K562 (cell line): ENCODE data around the gene LIN28B. TPM values are rescaled to one million over a fixed set of nuclear protein-coding genes. Genes with fewer than 3 reads are reported as not detected.

Source experiments
- ATAC-seq: fragments of 200-7000 bp; cut with Tn5 transposase; 3 replicates; pipeline ENCODE4 v1.9.1; 2020; ENCODE audit warnings: moderate library complexity
- BruUV-seq: library from RNA; stranded (reverse); fragments of 400-500 nt; replicated peaks from 2 replicates; lab custom pipeline; 2021; lab: Mats Ljungman, UMichigan
- CTCF ChIA-PET: fragments of 300-600 bp; formaldehyde crosslinking; extraction: SDS; loops from one replicate; lab custom pipeline; 2021; ENCODE audit warnings: low intra/inter-chr PET ratio; lab: Yijun Ruan, JAX
- POLR2A ChIA-PET: fragments of 300-600, 350-650 bp; sonication (Branson Sonifier 250); formaldehyde crosslinking; extraction: SDS; loops from one replicate; lab custom pipeline; 2021; ENCODE audit warnings: antibody characterized with exemption, inconsistent platforms; lab: Yijun Ruan, JAX
- DNase-seq, 4 experiments: peaks; one replicate each; pipeline versions ENCODE4 v3.0.0 to v3.0.0-alpha.2; 2011 to 2018; ENCODE audit warnings: low spot score in 3 of 4, mixed read lengths in 3 of 4; ENCODE audit errors: extremely low read depth in 1 of 4
- FAIRE-seq: peaks from 2 replicates; lab custom pipeline; 2011; peaks lifted over from hg19 to GRCh38; lab: Jason Lieb, UNC
- H2AFZ ChIP-seq: 2 replicates; pipeline ENCODE4 v1.6.0; 2011; ENCODE audit warnings: low read depth, low read length, control low read depth, inconsistent platforms
- H3K27ac ChIP-seq: fragments of 200-600 bp; 3 replicates; pipeline ENCODE4 v1.8.0; 2011; ENCODE audit warnings: low read depth, mild to moderate bottlenecking, control low read depth, inconsistent platforms, low read length, moderate library complexity, mixed read lengths; ENCODE audit errors: extremely low read depth
- H3K27me3 ChIP-seq, 2 experiments: fragments of 300-600 bp in 1 of 2; 2 replicates in 1 of 2; 3 replicates in 1 of 2; pipeline versions ENCODE4 v1.6.0 to v1.8.0; 2011; ENCODE audit warnings: inconsistent platforms in 2 of 2, low read length in 2 of 2, mild to moderate bottlenecking in 1 of 2, mixed read lengths in 1 of 2, moderate library complexity in 1 of 2; ENCODE audit not compliant: control insufficient read depth in 2 of 2, insufficient read depth in 2 of 2
- H3K36me3 ChIP-seq: fragments of 300-600 bp; 3 replicates; pipeline ENCODE4 v1.8.0; 2011; ENCODE audit warnings: mild to moderate bottlenecking, low read length, inconsistent platforms; ENCODE audit not compliant: control insufficient read depth, insufficient read depth
- H3K4me1 ChIP-seq, 2 experiments: fragments of 200-600 bp in 1 of 2; replicated peaks in 1 of 2; 2 replicates in 1 of 2; 3 replicates in 1 of 2; pipeline versions ENCODE4 v1.5.1 to v1.8.0; 2011; ENCODE audit warnings: inconsistent platforms in 2 of 2, low read length in 2 of 2, mild to moderate bottlenecking in 1 of 2, mixed read lengths in 1 of 2, moderate library complexity in 1 of 2; ENCODE audit not compliant: control insufficient read depth in 2 of 2, insufficient read depth in 2 of 2
- H3K4me2 ChIP-seq: 2 replicates; pipeline ENCODE4 v1.6.1; 2011; ENCODE audit warnings: low read length, control low read depth, inconsistent platforms, mixed read lengths; ENCODE audit not compliant: insufficient read depth
- H3K4me3 ChIP-seq: fragments of 200-600 bp; sonication (generic), shearing (Covaris generic); 2 replicates; pipeline ENCODE4 v1.5.1; 2016; ENCODE audit warnings: control low read depth, inconsistent platforms
- H3K79me2 ChIP-seq: fragments of 200-600 bp; 3 replicates; pipeline ENCODE4 v1.8.0; 2011; ENCODE audit warnings: low read length, inconsistent platforms; ENCODE audit not compliant: control insufficient read depth, insufficient read depth
- H3K9ac ChIP-seq, 2 experiments: 2 replicates each; pipeline versions ENCODE4 v1.6.0 to v1.6.1; 2011; ENCODE audit warnings: low read depth in 2 of 2, low read length in 2 of 2, control low read depth in 1 of 2, inconsistent platforms in 1 of 2, mild to moderate bottlenecking in 1 of 2, mixed read lengths in 1 of 2; ENCODE audit not compliant: insufficient read depth in 1 of 2
- H3K9me1 ChIP-seq: one replicate; pipeline ENCODE4 v1.6.0; 2011; ENCODE audit warnings: inconsistent platforms, mild to moderate bottlenecking, low read length, moderate library complexity; ENCODE audit not compliant: control insufficient read depth, insufficient read depth
- H3K9me3 ChIP-seq: replicated peaks from 2 replicates; pipeline ENCODE4 v1.5.1; 2011; ENCODE audit warnings: low read depth, low read length, inconsistent platforms; ENCODE audit not compliant: control insufficient read depth, insufficient read depth
- H4K20me1 ChIP-seq: replicated peaks from 2 replicates; pipeline ENCODE4 v1.6.1; 2011; ENCODE audit warnings: low read length, inconsistent platforms, mixed read lengths; ENCODE audit not compliant: control insufficient read depth, insufficient read depth
- BRF1 ChIP-seq: IDR thresholded peaks from 3 replicates; pipeline ENCODE4 v1.6.1; 2011; ENCODE audit warnings: borderline replicate concordance, mild to moderate bottlenecking; ENCODE audit not compliant: insufficient read length; ENCODE audit errors: extremely low read depth
- C11orf30 ChIP-seq: fragments of 450-650 bp; IDR thresholded peaks from 2 replicates; pipeline ENCODE4 v1.6.1; 2016; ENCODE audit warnings: low read depth, mild to moderate bottlenecking
- CEBPG ChIP-seq, 3 experiments: fragments of 200-800 bp in 1 of 3; sonication (Bioruptor generic) in 1 of 3; sonication (generic) in 1 of 3; formaldehyde crosslinking in 1 of 3; IDR thresholded peaks in 2 of 3; conservative IDR thresholded peaks in 1 of 3; 2 replicates each; pipeline versions ENCODE4 v1.6.1 to v1.8.0; 2016 to 2022; ENCODE audit warnings: missing compliant biosample characterization in 2 of 3, missing genetic modification characterization in 2 of 3, mild to moderate bottlenecking in 1 of 3, missing genetic modification reagents in 1 of 3
- CGGBP1 ChIP-seq: fragments of 250-450 bp; sonication (Bioruptor Pico); IDR thresholded peaks from 2 replicates; pipeline ENCODE4 v1.9.0; 2021; ENCODE audit warnings: mild to moderate bottlenecking
- E2F4 ChIP-seq: sonication (generic); formaldehyde crosslinking; IDR thresholded peaks from 2 replicates; pipeline ENCODE4 v1.8.0; 2022; ENCODE audit warnings: mild to moderate bottlenecking, low read depth, missing genetic modification reagents
- MCM2 ChIP-seq: fragments of 450-650 bp; IDR thresholded peaks from 2 replicates; pipeline ENCODE4 v1.6.1; 2017; ENCODE audit warnings: low read depth, mild to moderate bottlenecking
- NCOA2 ChIP-seq, 2 experiments: fragments of 450-650 bp; IDR thresholded peaks; 2 replicates each; pipeline ENCODE4 v1.6.1; 2018; ENCODE audit warnings: mild to moderate bottlenecking in 2 of 2, moderate library complexity in 1 of 2; ENCODE audit not compliant: partially characterized antibody in 2 of 2
- NFE2 ChIP-seq: IDR thresholded peaks from 2 replicates; pipeline ENCODE4 v1.6.1; 2014; ENCODE audit warnings: antibody characterized with exemption, low read depth
- NFXL1 ChIP-seq: fragments of 450-650 bp; formaldehyde crosslinking; IDR thresholded peaks from 2 replicates; pipeline ENCODE4 v1.4.0; 2021; ENCODE audit warnings: mild to moderate bottlenecking
- PRDM10 ChIP-seq: fragments of 450-650 bp; IDR thresholded peaks from 2 replicates; pipeline ENCODE4 v1.6.1; 2018; ENCODE audit not compliant: partially characterized antibody
- SAFB ChIP-seq: fragments of 200-400 bp; formaldehyde crosslinking; IDR thresholded peaks from 2 replicates; pipeline ENCODE4 v1.6.1; 2017; ENCODE audit warnings: low read depth, low read length, borderline replicate concordance
- SMC3 ChIP-seq: conservative IDR thresholded peaks from 2 replicates; pipeline ENCODE4 v1.6.1; 2011; ENCODE audit warnings: low read depth, low read length, improper control_type of control experiment; ENCODE audit not compliant: insufficient read depth
- ZBTB7A ChIP-seq: IDR thresholded peaks from 2 replicates; pipeline ENCODE4 v1.6.1; 2011; ENCODE audit warnings: low read depth, mild to moderate bottlenecking, low read length, moderate library complexity, borderline replicate concordance; ENCODE audit not compliant: control insufficient read depth
- ZNF316 ChIP-seq: fragments of 450-650 bp; IDR thresholded peaks from 2 replicates; pipeline ENCODE4 v1.6.1; 2016
- WGBS: fragments of 100-300 bp; shearing (Covaris generic); methylation state at CpG from one replicate; pipeline ENCODE4 v1.1.6; 2016; ENCODE audit warnings: low coverage, mixed read lengths; ENCODE audit not compliant: insufficient coverage; ENCODE audit errors: missing lambda C conversion rate; 5-methylcytosine and 5-hydroxymethylcytosine counted together
- in situ Hi-C: fragments of 300-500 bp; cut with MboI; formaldehyde crosslinking; loops from 4 replicates; pipeline ENCODE4 v1.15.0; 2018; ENCODE audit warnings: inconsistent platforms, mixed read lengths
- intact Hi-C: fragments of 100-400 bp; cut with micrococcal nuclease; formaldehyde crosslinking; loops from 2 replicates; pipeline ENCODE4 v1.14.2; 2022
- polyA plus RNA-seq, 8 experiments: library from polyadenylated mRNA; depleted of rRNA in 4 of 8; stranded (reverse) in 5 of 8; unstranded in 3 of 8; fragments of >200 nt; fragmentation: Nextera tagmentation in 2 of 8; fragmentation: Illumina TruSeq in 1 of 8; extraction: Ambion mirVana in 2 of 8; extraction: Trizol in 1 of 8; gene quantifications; 2 replicates each; pipeline versions ENCODE4 v1.2.1 to v1.2.3, GENCODE V29; 2011 to 2014; ENCODE audit warnings: inconsistent platforms in 1 of 8, missing spikeins in 1 of 8
- total RNA-seq, 7 experiments: library from RNA; depleted of rRNA in 6 of 7; stranded (reverse); fragments of >200 nt in 6 of 7; fragmentation: Illumina TruSeq in 2 of 7; extraction: Trizol in 2 of 7; gene quantifications; 2 replicates each; pipeline versions ENCODE4 v1.2.1 to v1.2.3, GENCODE V29; 2011 to 2021; ENCODE audit warnings: low replicate concordance in 1 of 7
- TF ChIP-seq, protein P1 (sequence below), 2 experiments: fragments of 200-800 bp in 1 of 2; sonication (Bioruptor generic) in 1 of 2; sonication (generic) in 1 of 2; formaldehyde crosslinking in 1 of 2; IDR thresholded peaks in 1 of 2; conservative IDR thresholded peaks in 1 of 2; 2 replicates each; pipeline versions ENCODE4 v1.5.0 to v1.6.1; 2016 to 2020; ENCODE audit warnings: missing compliant biosample characterization in 1 of 2, missing genetic modification characterization in 1 of 2, missing genetic modification reagents in 1 of 2

Gene LIN28B
- total and polyA plus RNA-seq, 9 of the 15 experiments (the other 6 are each of a cell fraction or from before 2014, with no cell fraction given): 20.9 to 77.3 (median 42.1) TPM

DNA sequence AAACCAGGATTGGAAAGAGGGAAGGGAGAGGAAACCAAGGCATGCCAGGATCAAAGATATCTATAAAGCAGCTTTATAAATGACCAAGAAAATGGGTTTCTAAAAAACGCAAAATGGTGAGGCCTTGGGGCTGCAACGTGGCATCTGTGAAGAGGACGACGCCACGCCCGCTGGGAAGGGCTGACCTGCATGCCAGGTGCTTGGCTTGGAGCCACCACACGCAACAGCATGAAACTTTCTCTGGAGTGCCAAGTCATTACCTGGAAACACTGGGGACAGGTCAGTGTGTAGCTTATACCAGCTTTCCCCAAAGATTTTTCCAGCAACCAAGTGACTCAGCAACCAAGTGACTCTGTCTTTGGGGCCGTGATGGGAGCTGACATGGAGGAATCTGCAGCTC lies 140.4 kb downstream of the LIN28B start:
- 7% methylated on average over 8 of the region's 8 CpGs for WGBS
- no peaks in the 10 kb centered on the region for H3K36me3 ChIP-seq
- no peaks in the 10 kb centered on the region for H3K79me2 ChIP-seq
- no peak overlapping the region for H3K27ac ChIP-seq
- intact Hi-C loops (no loop called here), in situ Hi-C loops (no loop called here)
- ATAC-seq (no peak), FAIRE-seq (no peak), DNase-seq (no peak)
- H3K4me1 ChIP-seq: no peaks in the 10 kb centered on the region
- H3K4me2 ChIP-seq: no peak overlapping the region
- no peaks in the 10 kb centered on the region for H3K9me3 ChIP-seq
- no peaks in the 10 kb centered on the region for H3K9me1 ChIP-seq
- H2AFZ ChIP-seq: no peak overlapping the region
- BruUV-seq: no TSS peak
- H3K9ac ChIP-seq: 0 out of 4 replicates have a peak overlapping the region, but pooled peaks of 1 of the 2 experiments have one; percentile 13
- H3K27me3 ChIP-seq: peaks cover 9 to 27% of the 10 kb centered on the region in 2 experiments; a peak in 4 of 5 replicates
- H4K20me1 ChIP-seq: no peaks in the 10 kb centered on the region
- H3K4me3 ChIP-seq: no peak overlapping the region
- POLR2A ChIA-PET: interaction anchor here (1.2 kb wide), 1 partner anchor 15 kb away, joined by 5 read pairs; no protein-coding TSS in a partner anchor
- CTCF ChIA-PET: no interaction called here
- TF ChIP-seq CGGBP1 (CRISPR knock-in tag) (no peak), PRDM10 (no peak), ZNF316 (no peak), SAFB (no peak), MCM2 (no peak), SMC3 (no peak), C11orf30 (peak; percentile 9; the same call in 1 of the 2 replicates), ZBTB7A (no peak), E2F4 (CRISPR knock-in tag) (no peak), NFE2 (peak; percentile 42; the same call in 1 of the 2 replicates), CEBPG (CRISPR knock-in tag; IDR thresholded peaks at IDR 0.05) (0 out of 2 replicates have a peak, but pooled peaks have one; percentile 29), CEBPG (tag; conservative IDR thresholded peaks at IDR 0.05 in 1 of 2, IDR thresholded peaks at IDR 0.05 in 1 of 2) (no peak), NCOA2 (IDR thresholded peaks at IDR 0.05; ENCODE audit: partially characterized antibody in 2 of 2) (no peak), BRF1 (no peak), NFXL1 (CRISPR knock-in tag) (no peak)
- TF ChIP-seq, protein P1, sequence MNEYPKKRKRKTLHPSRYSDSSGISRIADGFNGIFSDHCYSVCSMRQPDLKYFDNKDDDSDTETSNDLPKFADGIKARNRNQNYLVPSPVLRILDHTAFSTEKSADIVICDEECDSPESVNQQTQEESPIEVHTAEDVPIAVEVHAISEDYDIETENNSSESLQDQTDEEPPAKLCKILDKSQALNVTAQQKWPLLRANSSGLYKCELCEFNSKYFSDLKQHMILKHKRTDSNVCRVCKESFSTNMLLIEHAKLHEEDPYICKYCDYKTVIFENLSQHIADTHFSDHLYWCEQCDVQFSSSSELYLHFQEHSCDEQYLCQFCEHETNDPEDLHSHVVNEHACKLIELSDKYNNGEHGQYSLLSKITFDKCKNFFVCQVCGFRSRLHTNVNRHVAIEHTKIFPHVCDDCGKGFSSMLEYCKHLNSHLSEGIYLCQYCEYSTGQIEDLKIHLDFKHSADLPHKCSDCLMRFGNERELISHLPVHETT (CRISPR knock-in tag; conservative IDR thresholded peaks at IDR 0.05 in 1 of 2, IDR thresholded peaks at IDR 0.05 in 1 of 2): no peak
